DMS79 treated with DMSO at 0.1 percent for 48 hours (cell line): ENCODE measurements around the gene HDX.
"Not testable (repeated sequence)": the region's sequence is repeated elsewhere in the genome, so short reads cannot be mapped to it uniquely, and the experiment has no call there.

Source experiments
- DNase-seq: peaks from one replicate; lab custom pipeline; 2025; lab: John Stamatoyannopoulos, UW

HDX gene

DNA sequence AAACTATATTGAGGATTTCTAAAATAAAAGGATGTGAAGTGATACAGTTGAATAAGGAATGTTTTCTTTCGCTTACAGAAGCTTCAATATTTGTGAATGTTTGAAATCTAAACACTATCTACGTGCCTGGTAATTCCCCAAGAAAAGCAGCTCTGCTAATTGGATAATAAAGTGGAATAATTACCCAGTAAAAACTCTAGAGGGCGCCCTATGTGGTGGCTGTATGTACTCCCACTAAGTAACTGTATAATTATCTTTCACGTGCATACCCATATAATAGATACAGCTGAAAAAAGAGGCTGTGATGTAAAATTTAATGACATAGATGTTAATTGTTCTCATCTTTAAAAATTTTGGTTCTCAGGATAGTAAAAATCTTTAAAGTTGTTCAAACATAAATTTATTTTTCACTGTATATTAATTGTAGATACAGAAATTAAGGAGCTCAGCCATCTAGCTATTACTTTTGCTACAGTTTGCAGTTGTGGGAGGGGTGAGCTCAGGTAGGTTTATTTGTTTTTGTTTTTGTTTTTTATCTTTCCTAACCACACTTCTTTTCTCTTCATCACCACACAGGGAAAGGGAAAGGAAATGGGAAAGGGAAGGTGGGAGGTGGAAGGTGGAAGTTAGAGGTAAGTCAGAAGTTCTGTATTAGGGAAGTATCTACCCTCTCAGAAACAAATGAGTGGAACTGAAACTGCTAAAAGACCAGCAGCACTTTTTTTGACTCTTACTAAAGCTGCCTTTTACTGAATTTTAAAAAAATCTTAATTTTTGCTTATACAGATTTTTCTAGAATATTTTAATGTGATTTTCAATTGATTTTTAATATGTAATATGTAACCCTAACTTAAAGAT, 162.5 kb downstream of the HDX start:
- no peak for DNase-seq

- no peak for DNase-seq
These were observed 165.6 kb downstream of the HDX start for GRCh38 chrX:84336646-84337045.

DNA sequence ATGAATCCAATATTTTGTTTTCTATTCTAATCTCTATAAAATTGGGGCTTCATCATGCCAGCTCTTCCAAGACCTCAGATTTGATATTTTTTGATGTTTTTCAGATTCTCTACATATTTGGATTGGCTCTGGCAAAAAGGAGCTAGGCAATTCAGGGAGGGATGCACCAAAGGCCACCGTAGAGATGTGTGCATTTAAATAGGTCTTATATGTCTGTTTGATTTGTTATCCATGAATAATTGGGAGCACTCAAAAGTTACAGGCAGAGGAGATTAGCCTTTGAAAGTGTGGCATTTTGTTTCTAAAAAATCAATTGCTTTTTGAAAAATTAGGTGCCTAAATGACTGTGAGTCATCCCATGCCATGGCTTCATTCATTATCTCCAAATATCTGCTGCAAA, 167.1 kb downstream of the HDX start:
- DNase-seq, result no peak

- DNase-seq, result no peak
These were observed 180.0 kb downstream of the HDX start for GRCh38 chrX:84322083-84322827.

GRCh38 chrX:84320614-84321013, 181.6 kb downstream of the HDX start:
- DNase-seq, result no peak

GRCh38 chrX:84320023-84320422, 182.2 kb downstream of the HDX start:
- DNase-seq, result no peak

- no peak for DNase-seq
These were observed 183.6 kb downstream of the HDX start for GRCh38 chrX:84318661-84319060.

DNA sequence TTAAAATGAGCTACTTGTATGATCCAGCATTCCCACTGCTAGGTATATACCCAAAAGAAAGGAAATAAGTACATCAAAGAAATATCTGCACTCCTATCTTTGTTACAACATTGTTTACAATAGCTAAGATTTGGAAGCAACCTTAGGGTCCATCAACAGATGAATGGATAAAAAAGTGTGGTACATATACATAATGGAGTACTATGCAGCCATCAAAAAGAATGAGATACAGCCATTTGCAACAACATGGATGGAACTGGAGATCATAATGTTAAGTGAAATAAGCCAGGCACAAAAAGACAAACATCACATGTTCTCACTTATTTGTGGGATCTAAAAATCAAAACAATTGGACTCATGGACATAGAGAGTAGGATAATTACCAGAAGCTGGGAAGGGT, 186.3 kb downstream of the HDX start:
- DNase-seq, result not testable (repeated sequence)
